HCT116 (cell line): ENCODE data around the gene CUL9. TPM values are rescaled to one million over a fixed set of nuclear protein-coding genes. Genes with fewer than 3 reads are reported as not detected.
A peak's percentile ranks its signal among the peaks of the same experiment; 100 is the strongest.

Experiments
- ATAC-seq: fragments of 200-7000 bp; cut with Tn5 transposase; 2 replicates; pipeline ENCODE4 v1.9.1; 2020; ENCODE audit warnings: mild to moderate bottlenecking, moderate library complexity
- BruUV-seq: library from RNA; stranded (reverse); fragments of 400-500 nt; replicated peaks from 2 replicates; lab custom pipeline; 2021; lab: Mats Ljungman, UMichigan
- CTCF ChIA-PET: fragments of 300-600 bp; sonication (Branson Sonifier 250); formaldehyde crosslinking; loops from one replicate; lab custom pipeline; 2021; ENCODE audit warnings: antibody characterized with exemption; lab: Charles Lee
- POLR2A ChIA-PET: fragments of 300-600, 350-600 bp; sonication (Branson Sonifier 250); formaldehyde crosslinking; loops from one replicate; lab custom pipeline; 2021; ENCODE audit warnings: antibody characterized with exemption; lab: Charles Lee
- RAD21 ChIA-PET, 2 experiments: fragments of 300-600 bp; sonication (Branson Sonifier 250); formaldehyde crosslinking; loops; one replicate each; lab custom pipeline; 2023; ENCODE audit warnings: low total read pairs in 2 of 2; ENCODE audit not compliant: uncharacterized antibody in 2 of 2, unreplicated experiment in 2 of 2, low non-redundant PET in 1 of 2; lab: Charles Lee
- DNase-seq: peaks from one replicate; pipeline ENCODE4 v3.0.0-alpha.2; 2010; ENCODE audit warnings: low read depth, low spot score
- H2AFZ ChIP-seq: fragments of 200-600 bp; shearing (Covaris generic), sonication (generic); 2 replicates; pipeline ENCODE4 v1.6.1; 2017; ENCODE audit warnings: low read depth, mixed run types, mixed read lengths, antibody characterized with exemption, low read length; ENCODE audit not compliant: poor library complexity, severe bottlenecking
- H3K27ac ChIP-seq: 2 replicates; pipeline ENCODE4 v1.5.1; 2012; ENCODE audit warnings: low read depth, low read length
- H3K27me3 ChIP-seq: fragments of 200-600 bp; sonication (generic); 2 replicates; pipeline ENCODE4 v1.6.1; 2016; ENCODE audit warnings: mixed run types, low read length, mixed read lengths; ENCODE audit not compliant: insufficient read depth
- H3K36me3 ChIP-seq, 2 experiments: fragments of 200-500 bp in 1 of 2; fragments of 200-600 bp in 1 of 2; sonication (Bioruptor generic) in 1 of 2; sonication (generic) in 1 of 2; 2 replicates each; pipeline versions ENCODE4 v1.5.1 to v1.6.1; 2014 to 2016; ENCODE audit warnings: low read length in 2 of 2, inconsistent platforms in 1 of 2, mixed read lengths in 1 of 2, mixed run types in 1 of 2; ENCODE audit not compliant: insufficient read depth in 2 of 2, control insufficient read depth in 1 of 2
- H3K4me1 ChIP-seq, 2 experiments: fragments of 200-600 bp in 1 of 2; sonication (generic) in 1 of 2; 2 replicates each; pipeline versions ENCODE4 v1.5.1 to v1.6.1; 2012 to 2017; ENCODE audit warnings: low read length in 2 of 2, inconsistent platforms in 1 of 2, mild to moderate bottlenecking in 1 of 2, mixed read lengths in 1 of 2, mixed run types in 1 of 2, moderate library complexity in 1 of 2; ENCODE audit not compliant: insufficient read depth in 2 of 2, control insufficient read depth in 1 of 2
- H3K4me2 ChIP-seq: fragments of 200-600 bp; sonication (generic); 2 replicates; pipeline ENCODE4 v1.6.1; 2017; ENCODE audit warnings: mixed run types, low read length, mixed read lengths
- H3K4me3 ChIP-seq, 2 experiments: fragments of 200-600 bp in 1 of 2; sonication (generic) in 1 of 2; replicated peaks in 1 of 2; 2 replicates each; pipeline ENCODE4 v1.5.1; 2011 to 2016; ENCODE audit warnings: low read length in 2 of 2, control low read depth in 1 of 2, low read depth in 1 of 2, mild to moderate bottlenecking in 1 of 2, mixed read lengths in 1 of 2, mixed run types in 1 of 2
- H3K79me2 ChIP-seq: fragments of 200-600 bp; sonication (generic); 2 replicates; pipeline ENCODE4 v1.6.1; 2017; ENCODE audit warnings: mild to moderate bottlenecking, mixed run types, low read length, moderate library complexity, mixed read lengths; ENCODE audit not compliant: insufficient read depth
- H3K9ac ChIP-seq: fragments of 200-600 bp; sonication (generic); 2 replicates; pipeline ENCODE4 v1.6.1; 2016; ENCODE audit warnings: low read length, mixed read lengths
- H3K9me2 ChIP-seq: fragments of 200-600 bp; sonication (generic), shearing (Covaris generic); 2 replicates; pipeline ENCODE4 v1.6.1; 2017; ENCODE audit warnings: mixed run types, mild to moderate bottlenecking, moderate library complexity; ENCODE audit not compliant: insufficient read depth
- H3K9me3 ChIP-seq, 2 experiments: fragments of 200-500 bp in 1 of 2; fragments of 200-600 bp in 1 of 2; sonication (Bioruptor generic) in 1 of 2; sonication (generic) in 1 of 2; 2 replicates each; pipeline ENCODE4 v1.6.1; 2014 to 2017; ENCODE audit warnings: low read length in 2 of 2, mixed read lengths in 2 of 2, inconsistent platforms in 1 of 2, low read depth in 1 of 2, mild to moderate bottlenecking in 1 of 2, mixed run types in 1 of 2, moderate library complexity in 1 of 2; ENCODE audit not compliant: control insufficient read depth in 1 of 2, insufficient read depth in 1 of 2
- H4K20me1 ChIP-seq: fragments of 200-600 bp; sonication (generic), shearing (Covaris generic); 2 replicates; pipeline ENCODE4 v1.6.1; 2017; ENCODE audit warnings: mixed run types, mild to moderate bottlenecking, moderate library complexity; ENCODE audit not compliant: insufficient read depth
- CEBPB ChIP-seq: IDR thresholded peaks from 2 replicates; pipeline ENCODE4 v1.6.1; 2012; ENCODE audit warnings: low read depth
- FOSL1 ChIP-seq: IDR thresholded peaks from 2 replicates; pipeline ENCODE4 v1.6.1; 2012; ENCODE audit warnings: low read depth
- MAX ChIP-seq: IDR thresholded peaks from 2 replicates; pipeline ENCODE4 v1.6.1; 2012
- POLR2A ChIP-seq: IDR thresholded peaks from 2 replicates; pipeline ENCODE4 v1.7.0; 2011; ENCODE audit warnings: borderline replicate concordance; ENCODE audit not compliant: insufficient read depth, insufficient read length; ENCODE audit errors: extremely low read depth
- SIN3A ChIP-seq: IDR thresholded peaks from 2 replicates; pipeline ENCODE4 v1.6.1; 2012; ENCODE audit warnings: low read depth
- TCF7L2 ChIP-seq: IDR thresholded peaks from 2 replicates; pipeline ENCODE4 v1.7.0; 2011; ENCODE audit warnings: borderline replicate concordance, inconsistent platforms; ENCODE audit not compliant: insufficient read depth, insufficient read length; ENCODE audit errors: extremely low read depth
- YY1 ChIP-seq: IDR thresholded peaks from 2 replicates; pipeline ENCODE4 v1.6.1; 2011; ENCODE audit warnings: low read length, low read depth, moderate library complexity, mild to moderate bottlenecking; ENCODE audit not compliant: insufficient replicate concordance; ENCODE audit errors: extremely low read depth
- ZFX ChIP-seq: fragments of 450-650 bp; IDR thresholded peaks from 2 replicates; pipeline ENCODE4 v1.6.1; 2017
- intact Hi-C: fragments of 100-400 bp; cut with micrococcal nuclease; formaldehyde crosslinking; loops from 2 replicates; pipeline ENCODE4 v1.10.0; 2022
- total RNA-seq: library from RNA; stranded (reverse); gene quantifications from one replicate; pipeline ENCODE4 v1.2.1, GENCODE V29; 2021; ENCODE audit not compliant: unreplicated experiment

Gene CUL9
- total RNA-seq, 1 experiment from 2014 or later = 36.5 TPM

- BruUV-seq = no TSS peak
- Histone ChIP-seq H3K4me2 (no peak overlapping the region), H3K27ac (no peak overlapping the region), H2AFZ (peak overlapping the region; percentile 90), H3K9ac (no peak overlapping the region), H3K4me3 (no peak overlapping the region), H3K4me1 (no peaks in the 10 kb centered on the region), H3K9me3 (no peaks in the 10 kb centered on the region), H3K27me3 (no peaks in the 10 kb centered on the region), H3K36me3 (no peaks in the 10 kb centered on the region), H4K20me1 (no peaks in the 10 kb centered on the region), H3K9me2 (no peaks in the 10 kb centered on the region), H3K79me2 (no peaks in the 10 kb centered on the region)
- ChIA-PET CTCF (interaction anchor here (1.0 to 3.8 kb wide), 8 partner anchors 10 to 244 kb away, joined by 3 to 23 read pairs (median 7); partner anchors contain the start of genes DNPH1 and ZNF318), RAD21 (interaction anchor here in 1 of 2 experiments (1.1 to 1.3 kb wide), 2 partner anchors 71 to 233 kb away, joined by 3 read pairs; no protein-coding TSS in a partner anchor), POLR2A (no interaction called here)
- TF ChIP-seq POLR2A (no peak), SIN3A (no peak), FOSL1 (no peak), CEBPB (no peak), YY1 (no peak), TCF7L2 (no peak), MAX (no peak), ZFX (no peak)
- ATAC-seq = no peak
- intact Hi-C loops = loop anchor here (1.0 kb wide), 3 partner anchors 71 to 243 kb away; no protein-coding TSS in a partner anchor
- no peak for DNase-seq
Measured at GRCh38 chr6:43262780-43263313, 80.9 kb downstream of the CUL9 start.
